Mesothelial cell of epicardium (in vitro differentiated cells): ENCODE measurements around the gene TMEM271. TPM values are rescaled to one million over a fixed set of nuclear protein-coding genes. Genes with fewer than 3 reads are reported as not detected.
"Not testable (repeated sequence)": the region's sequence is repeated elsewhere in the genome, so short reads cannot be mapped to it uniquely, and the experiment has no call there.

Source experiments
- DNase-seq, 2 experiments: peaks; one replicate each; pipeline ENCODE4 v3.0.0; 2021; ENCODE audit warnings: low spot score in 2 of 2; ENCODE audit not compliant: unreplicated experiment in 2 of 2
- H3K27ac Mint-ChIP-seq: 2 replicates; pipeline ENCODE4 v1.8.0; 2021; ENCODE audit warnings: mixed read lengths
- H3K27me3 Mint-ChIP-seq: 2 replicates; pipeline ENCODE4 v1.8.0; 2021; ENCODE audit warnings: low read depth, mixed read lengths
- H3K36me3 Mint-ChIP-seq: 2 replicates; pipeline ENCODE4 v1.8.0; 2021; ENCODE audit warnings: mixed read lengths
- H3K4me1 Mint-ChIP-seq: 2 replicates; pipeline ENCODE4 v1.8.0; 2021; ENCODE audit warnings: mixed read lengths
- H3K4me3 Mint-ChIP-seq: 2 replicates; pipeline ENCODE4 v1.8.0; 2021; ENCODE audit warnings: mild to moderate bottlenecking, moderate library complexity, mixed read lengths
- H3K9me3 Mint-ChIP-seq: 2 replicates; pipeline ENCODE4 v1.8.0; 2021; ENCODE audit warnings: mixed read lengths
- CTCF ChIP-seq: fragments of 200-600 bp; sonication (generic); IDR thresholded peaks from one replicate; pipeline ENCODE4 v1.5.0; 2021; ENCODE audit warnings: antibody characterized with exemption; ENCODE audit not compliant: unreplicated experiment
- total RNA-seq: library from RNA; stranded (reverse); gene quantifications from 3 replicates; pipeline ENCODE4 v1.2.1, GENCODE V29; 2021

TMEM271 gene
- total RNA-seq, 1 donor from 2014 or later = not detected

DNA sequence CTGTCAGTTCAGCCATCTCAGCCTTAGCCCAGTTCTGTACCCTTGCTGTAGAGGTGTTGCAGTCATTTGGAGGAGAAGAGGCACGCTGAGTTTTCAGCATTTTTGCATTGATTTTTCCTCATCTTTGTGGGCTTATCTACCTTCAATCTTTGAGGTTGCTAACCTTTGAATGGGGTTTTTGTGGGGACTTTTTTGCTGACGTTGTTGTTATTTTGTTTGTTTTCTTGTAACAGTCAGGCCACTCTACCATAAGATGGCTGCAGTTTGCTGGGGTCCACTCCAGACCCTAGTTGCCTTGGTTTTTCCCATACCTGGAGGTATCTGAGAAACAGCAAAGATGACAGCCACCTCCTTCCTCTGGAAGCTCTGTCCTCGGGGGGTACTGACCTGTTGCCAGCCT is 22.8 kb upstream of the TMEM271 start:
- Mint-ChIP-seq H3K4me3 (no peak overlapping the region), H3K36me3 (no peaks in the 10 kb centered on the region), H3K4me1 (no peaks in the 10 kb centered on the region), H3K27me3 (peaks cover 76% of the 10 kb centered on the region), H3K9me3 (peaks cover 14% of the 10 kb centered on the region), H3K27ac (no peak overlapping the region)
- TF ChIP-seq CTCF = no peak
- DNase-seq = no peak

DNA sequence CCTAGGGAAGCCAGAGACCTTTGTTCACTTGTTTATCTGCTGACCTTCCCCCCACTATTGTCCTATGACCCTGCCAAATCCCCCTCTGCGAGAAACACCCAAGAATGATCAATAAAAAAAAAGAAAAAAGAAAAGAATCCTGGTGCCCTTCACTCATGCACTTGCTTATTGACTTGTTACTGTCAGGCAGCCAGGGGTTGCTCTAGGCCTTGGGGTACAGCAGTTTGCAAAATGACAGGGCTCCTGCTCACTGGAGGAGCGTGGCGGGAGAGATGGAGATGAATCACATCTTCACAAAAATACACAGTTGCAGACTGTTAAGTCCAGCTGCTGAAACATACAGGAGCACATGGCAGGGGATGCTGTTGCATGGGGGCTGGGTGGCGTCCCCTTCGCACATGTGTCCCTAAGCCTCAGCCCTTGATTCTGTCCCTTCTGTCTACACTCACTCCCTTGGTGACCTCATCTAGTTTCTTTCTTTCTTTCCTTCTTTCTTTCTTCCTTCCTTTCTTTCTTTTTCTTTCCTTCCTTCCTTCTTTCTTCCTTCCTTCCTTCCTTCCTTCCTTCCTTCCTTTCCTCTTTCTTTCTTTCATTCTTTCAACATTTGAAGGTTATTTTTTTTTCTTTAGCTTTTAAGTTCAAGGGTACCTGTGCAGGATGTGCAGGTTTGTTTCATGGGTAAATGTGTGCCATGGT is 16.9 kb upstream of the TMEM271 start:
- Mint-ChIP-seq H3K27ac (no peak overlapping the region), H3K4me1 (no peaks in the 10 kb centered on the region), H3K9me3 (peaks cover 17% of the 10 kb centered on the region), H3K36me3 (no peaks in the 10 kb centered on the region), H3K4me3 (no peak overlapping the region), H3K27me3 (peaks cover 56% of the 10 kb centered on the region)
- no peak for DNase-seq
- no peak for TF ChIP-seq CTCF

DNA sequence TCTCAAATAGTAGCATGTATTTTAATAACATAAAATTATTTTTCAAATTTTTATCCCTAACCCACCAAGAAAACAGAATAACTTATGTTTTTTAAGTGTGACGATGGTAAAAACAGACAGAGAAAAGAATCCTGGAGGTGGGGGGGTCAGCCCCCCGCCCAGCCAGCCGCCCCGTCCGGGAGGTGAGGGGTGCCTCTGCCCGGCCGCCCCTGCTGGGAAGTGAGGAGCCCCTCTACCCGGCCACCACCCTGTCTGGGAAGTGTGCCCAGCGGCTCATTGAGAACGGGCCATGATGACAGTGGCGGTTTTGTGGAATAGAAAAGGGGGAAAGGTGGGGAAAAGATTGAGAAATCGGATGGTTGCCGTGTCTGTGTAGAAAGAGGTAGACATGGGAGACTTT is 16.1 kb upstream of the TMEM271 start:
- peaks cover 57% of the 10 kb centered on the region for H3K27me3 Mint-ChIP-seq
- not testable (repeated sequence) for H3K36me3 Mint-ChIP-seq, H3K27ac Mint-ChIP-seq, DNase-seq, H3K4me3 Mint-ChIP-seq, H3K4me1 Mint-ChIP-seq
- H3K9me3 Mint-ChIP-seq = peaks cover 17% of the 10 kb centered on the region

DNA sequence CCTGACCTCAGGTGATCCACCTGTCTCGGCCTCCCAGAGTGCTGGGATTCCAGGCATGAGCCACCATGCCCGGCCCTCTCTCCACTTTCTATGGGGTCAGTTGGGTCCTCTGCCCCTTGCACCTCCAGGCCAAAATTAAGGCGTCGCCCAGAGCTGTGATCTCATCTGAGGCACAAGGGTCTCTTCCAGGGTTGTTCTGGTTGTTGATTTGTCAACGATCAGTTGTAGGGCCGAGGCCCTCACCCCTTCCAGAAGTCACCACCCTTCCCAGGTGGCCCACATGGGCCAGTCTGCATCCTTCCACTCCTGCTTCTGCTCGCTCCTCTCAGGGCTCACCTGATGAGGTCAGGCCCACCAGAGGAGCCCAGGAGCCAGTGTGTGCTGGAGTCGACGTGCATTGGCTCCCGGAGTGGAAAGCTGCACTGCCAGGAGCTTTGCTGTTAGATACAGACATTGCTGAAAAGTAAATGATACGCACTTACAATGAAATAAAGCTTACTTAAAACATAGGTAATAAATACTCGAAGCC is 14.3 kb upstream of the TMEM271 start:
- DNase-seq = no peak
- Mint-ChIP-seq H3K4me1 (no peaks in the 10 kb centered on the region), H3K27ac (no peak overlapping the region), H3K36me3 (no peaks in the 10 kb centered on the region), H3K4me3 (no peak overlapping the region), H3K27me3 (peaks cover 53% of the 10 kb centered on the region), H3K9me3 (peaks cover 13% of the 10 kb centered on the region)
- no peak for TF ChIP-seq CTCF

DNA sequence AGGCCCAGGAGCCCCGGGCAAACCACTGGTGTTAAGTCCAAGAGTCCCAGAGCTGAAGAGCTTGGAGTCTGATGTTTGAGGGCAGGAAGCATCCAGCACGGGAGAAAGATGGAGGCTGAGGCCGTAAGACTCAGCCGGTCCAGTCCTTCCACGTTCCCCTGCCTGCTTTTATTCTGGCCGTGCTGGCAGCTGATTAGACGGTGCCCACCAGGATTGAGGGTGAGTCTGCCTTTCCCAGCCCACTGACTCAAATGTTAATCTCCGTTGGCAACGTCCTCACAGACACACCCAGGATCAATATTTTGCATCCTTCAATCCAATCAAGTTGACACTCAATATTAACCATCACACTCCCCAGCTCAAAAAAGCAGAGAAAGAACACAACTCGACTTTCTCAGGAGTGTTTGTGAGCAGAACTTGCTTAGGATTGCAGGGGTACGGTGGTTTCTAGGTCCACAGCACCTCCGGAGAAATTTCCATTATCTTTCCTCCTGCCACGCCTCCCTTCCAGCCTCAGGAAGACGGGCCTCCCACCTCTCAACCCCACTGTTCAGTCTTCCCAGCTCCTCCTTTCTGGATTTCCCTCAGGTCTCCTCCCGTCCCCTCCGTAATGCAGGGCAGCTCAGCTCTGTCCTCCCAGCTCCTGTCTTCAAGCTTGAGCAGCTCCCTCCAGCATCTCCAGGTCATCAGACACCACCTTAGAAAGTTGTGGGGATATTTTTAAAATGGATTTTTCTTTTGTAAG is 13.3 kb upstream of the TMEM271 start:
- peaks cover 7% of the 10 kb centered on the region for H3K9me3 Mint-ChIP-seq
- H3K36me3 Mint-ChIP-seq = no peaks in the 10 kb centered on the region
- DNase-seq = no peak
- peaks cover 46% of the 10 kb centered on the region for H3K27me3 Mint-ChIP-seq
- H3K4me1 Mint-ChIP-seq = no peaks in the 10 kb centered on the region
- no peak for TF ChIP-seq CTCF
- H3K27ac Mint-ChIP-seq = no peak overlapping the region
- H3K4me3 Mint-ChIP-seq = no peak overlapping the region

GRCh38 chr4:588351-588849 is 12.3 kb upstream of the TMEM271 start:
- no peak overlapping the region for H3K27ac Mint-ChIP-seq
- peaks cover 50% of the 10 kb centered on the region for H3K27me3 Mint-ChIP-seq
- TF ChIP-seq CTCF = no peak
- H3K9me3 Mint-ChIP-seq = peaks cover 10% of the 10 kb centered on the region
- no peak for DNase-seq
- no peaks in the 10 kb centered on the region for H3K4me1 Mint-ChIP-seq
- H3K36me3 Mint-ChIP-seq = no peaks in the 10 kb centered on the region
- H3K4me3 Mint-ChIP-seq = no peak overlapping the region
